T-helper 1 cell treated with Interleukin-12 subunit alpha and Interleukin-12 subunit beta and Interleukin-4 antibody, amounts not matched to agents 30 μg/mL and 1 μg/mL, for 36 hours (primary cell): ENCODE data around the gene UBE2I.

ENCODE experiments used
- H3K27ac Mint-ChIP-seq: one replicate; pipeline ENCODE4 v1.8.0; 2021; ENCODE audit warnings: mild to moderate bottlenecking, mixed read lengths
- H3K27me3 Mint-ChIP-seq: one replicate; pipeline ENCODE4 v1.8.0; 2021; ENCODE audit warnings: low read depth, mixed read lengths
- H3K36me3 Mint-ChIP-seq: one replicate; pipeline ENCODE4 v1.8.0; 2021; ENCODE audit warnings: low read depth, mixed read lengths
- H3K4me1 Mint-ChIP-seq: one replicate; pipeline ENCODE4 v1.8.0; 2021; ENCODE audit warnings: low read depth, mixed read lengths
- H3K4me3 Mint-ChIP-seq: one replicate; pipeline ENCODE4 v1.8.0; 2021; ENCODE audit warnings: mild to moderate bottlenecking, moderate library complexity, mixed read lengths
- H3K9me3 Mint-ChIP-seq: one replicate; pipeline ENCODE4 v1.8.0; 2021; ENCODE audit warnings: mixed read lengths

UBE2I gene

DNA sequence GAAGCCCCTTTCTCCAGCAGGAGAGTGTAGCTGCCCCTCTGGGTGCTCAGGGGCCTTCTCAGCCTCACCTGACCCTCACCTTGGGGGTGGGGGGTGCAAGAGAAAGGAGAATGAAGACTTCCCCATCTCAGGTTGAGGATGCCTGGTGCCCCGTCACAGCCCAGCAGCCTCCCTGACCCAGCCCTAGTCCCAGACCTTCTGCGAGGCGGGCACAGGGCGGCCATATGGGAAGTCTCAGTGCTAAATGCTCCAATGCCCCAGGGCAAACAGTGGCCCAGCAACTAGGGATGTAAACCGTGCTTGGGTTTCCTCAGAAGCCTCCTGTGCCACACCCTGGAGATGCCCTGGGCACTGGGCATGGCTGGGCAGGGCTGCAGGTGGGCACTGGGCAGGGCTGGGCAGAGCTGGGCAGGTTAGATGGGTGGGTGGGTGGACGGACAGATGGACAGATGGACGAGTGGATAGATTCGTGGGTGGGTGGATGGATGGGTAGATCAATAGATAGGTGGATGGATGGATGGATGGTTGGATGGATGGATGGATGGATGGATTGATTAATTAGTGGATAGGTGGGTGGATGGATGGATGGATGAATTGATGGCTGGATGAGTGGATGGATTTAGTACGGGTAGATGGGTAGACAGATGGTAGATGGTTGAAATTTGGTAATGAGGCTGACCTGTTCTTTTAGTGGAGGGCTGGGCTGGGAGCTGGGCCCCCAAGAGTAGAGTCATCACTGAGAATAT is 36.8 kb upstream of the UBE2I start:
- Mint-ChIP-seq H3K36me3 (no peaks in the 10 kb centered on the region), H3K9me3 (no peaks in the 10 kb centered on the region), H3K4me3 (no peak overlapping the region), H3K4me1 (no peaks in the 10 kb centered on the region), H3K27me3 (no peaks in the 10 kb centered on the region), H3K27ac (no peak overlapping the region)

DNA sequence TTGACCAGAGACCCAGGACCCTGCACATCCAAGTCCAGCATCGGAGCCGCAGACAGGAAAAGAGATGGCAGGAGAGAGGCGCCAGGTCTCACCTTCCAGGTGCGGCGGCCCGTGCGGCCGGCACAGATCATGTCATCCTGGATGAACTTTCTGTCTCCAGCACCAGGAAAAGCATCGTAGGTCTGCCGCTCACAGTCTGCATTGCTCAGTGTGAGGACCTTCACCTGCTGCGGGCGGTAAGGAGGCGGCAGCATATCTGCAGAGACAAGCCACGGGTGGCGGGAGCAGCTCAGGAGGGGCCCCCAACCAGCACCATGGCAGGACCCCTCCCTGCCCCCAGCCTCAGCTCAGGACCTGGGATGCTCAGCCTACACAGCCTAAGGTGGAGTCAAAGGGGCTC is 35.6 kb upstream of the UBE2I start:
- Mint-ChIP-seq H3K4me1 (no peaks in the 10 kb centered on the region), H3K4me3 (no peak overlapping the region), H3K27ac (no peak overlapping the region), H3K36me3 (no peaks in the 10 kb centered on the region), H3K9me3 (no peaks in the 10 kb centered on the region), H3K27me3 (no peaks in the 10 kb centered on the region)

DNA sequence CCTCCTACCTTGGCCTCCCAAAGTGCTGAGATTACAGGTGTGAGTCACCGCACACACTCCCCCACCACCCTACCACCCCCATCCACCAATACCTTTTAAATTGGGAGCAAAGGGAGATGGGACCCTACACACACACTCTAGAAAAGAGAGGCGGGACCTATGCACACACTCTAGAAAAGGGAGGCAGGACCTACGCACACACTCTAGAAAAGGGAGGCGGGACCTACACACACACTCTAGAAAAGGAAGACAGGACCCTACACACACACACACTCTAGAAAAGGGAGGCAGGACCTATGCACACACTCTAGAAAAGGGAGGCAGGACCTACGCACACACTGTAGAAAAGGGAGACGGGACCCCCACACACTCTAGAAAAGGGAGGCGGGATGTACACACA is 34.7 kb upstream of the UBE2I start:
- Mint-ChIP-seq H3K4me1 (no peaks in the 10 kb centered on the region), H3K27me3 (no peaks in the 10 kb centered on the region), H3K27ac (no peak overlapping the region), H3K9me3 (no peaks in the 10 kb centered on the region), H3K4me3 (no peak overlapping the region), H3K36me3 (no peaks in the 10 kb centered on the region)

DNA sequence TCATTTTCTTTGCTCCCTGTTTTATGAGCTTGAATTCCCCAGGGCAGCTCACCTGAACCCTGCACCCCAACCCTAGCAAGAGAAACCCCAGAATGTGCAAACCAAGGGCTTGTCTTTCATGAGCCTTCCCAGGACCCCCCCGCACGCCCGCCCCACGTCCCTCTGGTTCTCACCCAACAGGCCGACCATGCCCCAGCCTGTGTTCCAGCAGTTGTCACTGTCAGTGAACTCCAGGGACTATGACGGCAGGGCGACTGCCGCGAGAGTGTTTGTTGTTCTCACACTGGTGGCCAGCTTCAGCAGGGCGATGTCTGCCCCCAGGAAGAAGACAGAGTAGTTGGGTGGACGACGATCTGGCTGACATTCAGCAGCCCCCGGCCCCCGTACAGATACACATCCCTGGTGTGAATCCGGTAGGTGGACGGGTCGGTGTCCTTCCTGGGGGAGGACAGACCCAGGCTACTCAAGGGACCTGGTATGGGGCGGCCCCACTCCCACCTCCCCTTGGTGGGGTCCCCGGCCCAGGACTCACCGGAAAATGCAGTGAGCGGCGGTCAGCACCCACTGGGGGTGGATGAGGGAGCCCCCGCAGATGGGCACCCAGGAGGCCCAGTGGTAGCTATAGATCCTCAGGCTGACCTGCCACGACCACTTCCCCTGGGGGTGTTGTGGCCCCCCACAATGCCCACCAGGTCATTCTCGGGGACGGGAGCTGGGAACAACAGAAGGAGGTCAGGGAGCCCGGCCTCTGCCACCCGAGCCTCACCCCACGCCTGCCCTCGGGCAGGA is 33.5 kb upstream of the UBE2I start:
- H3K4me1 Mint-ChIP-seq: no peaks in the 10 kb centered on the region
- H3K4me3 Mint-ChIP-seq: no peak overlapping the region
- H3K27ac Mint-ChIP-seq: no peak overlapping the region
- H3K9me3 Mint-ChIP-seq: no peaks in the 10 kb centered on the region
- no peaks in the 10 kb centered on the region for H3K27me3 Mint-ChIP-seq
- no peaks in the 10 kb centered on the region for H3K36me3 Mint-ChIP-seq

DNA sequence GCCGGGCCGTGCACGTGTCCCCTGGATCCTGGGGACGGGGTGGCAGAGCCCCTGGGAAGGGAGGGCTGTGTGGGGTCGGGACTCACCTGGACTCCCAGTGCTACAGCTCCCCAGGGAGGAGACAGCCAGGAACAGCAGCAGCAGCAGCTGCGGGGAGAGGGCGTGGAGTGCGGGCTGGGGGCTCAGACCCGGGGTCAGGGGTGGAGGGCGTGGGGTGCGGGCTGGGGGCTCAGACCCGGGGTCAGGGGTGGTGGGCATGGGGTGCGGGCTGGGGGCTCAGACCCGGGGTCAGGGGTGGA is 32.9 kb upstream of the UBE2I start:
- H3K9me3 Mint-ChIP-seq: no peaks in the 10 kb centered on the region
- H3K27me3 Mint-ChIP-seq: no peaks in the 10 kb centered on the region
- H3K36me3 Mint-ChIP-seq: no peaks in the 10 kb centered on the region
- no peak overlapping the region for H3K27ac Mint-ChIP-seq
- no peaks in the 10 kb centered on the region for H3K4me1 Mint-ChIP-seq
- no peak overlapping the region for H3K4me3 Mint-ChIP-seq

DNA sequence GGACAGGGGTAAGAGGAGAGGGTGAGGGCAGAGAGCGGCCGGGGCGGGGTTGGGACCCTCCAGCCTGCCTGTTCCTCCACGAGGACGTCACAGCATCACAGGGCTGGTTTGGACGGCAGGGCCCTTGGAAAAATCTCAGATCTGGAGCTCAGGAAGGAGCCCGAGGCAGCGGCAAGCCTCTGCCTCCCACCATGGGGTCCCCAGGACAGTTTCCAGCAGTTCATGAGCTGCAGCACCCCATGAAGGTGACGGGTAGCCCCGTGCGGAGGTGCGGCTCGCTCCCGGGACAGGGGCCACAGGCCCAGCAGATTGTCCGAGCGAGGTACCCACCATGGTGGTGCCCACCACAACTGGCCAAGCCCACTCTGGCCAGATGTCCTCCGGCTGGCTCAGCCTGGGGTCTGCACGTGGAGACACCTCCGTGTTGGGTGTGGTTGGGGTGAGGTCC is 32.3 kb upstream of the UBE2I start:
- H3K27me3 Mint-ChIP-seq: no peaks in the 10 kb centered on the region
- no peaks in the 10 kb centered on the region for H3K9me3 Mint-ChIP-seq

DNA sequence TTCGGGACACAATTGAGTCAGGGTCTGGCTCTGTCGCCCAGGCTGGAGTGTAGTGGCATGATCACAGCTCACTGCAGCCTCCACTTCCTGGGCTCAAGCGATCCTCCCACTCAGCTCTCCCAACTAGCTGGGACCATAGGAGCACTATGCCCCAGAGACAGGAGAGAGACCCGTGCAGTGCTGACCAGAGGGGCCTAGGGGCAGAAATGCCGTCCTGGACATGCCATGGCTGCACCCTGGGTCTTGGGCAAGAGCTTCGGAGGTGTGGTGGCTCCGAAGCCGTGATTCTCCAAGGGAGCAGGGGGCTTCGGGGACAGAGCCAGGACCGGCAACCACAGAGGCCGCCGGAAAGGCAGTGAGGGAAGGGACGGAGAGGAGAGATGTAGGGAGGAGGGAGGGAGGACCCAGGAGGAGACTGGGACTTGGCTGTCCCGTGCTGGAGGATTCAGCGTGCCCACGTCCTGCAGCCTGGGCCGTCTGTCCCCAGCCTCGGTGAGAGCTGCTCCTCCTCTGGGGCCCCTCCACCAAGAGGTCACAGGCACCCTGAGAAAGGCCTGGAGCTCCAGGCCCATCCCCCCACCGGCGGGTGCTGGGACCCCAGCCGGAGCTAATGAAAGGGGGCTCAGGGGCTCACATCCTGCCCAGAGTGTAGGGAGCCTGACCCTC is 31.7 kb upstream of the UBE2I start:
- Mint-ChIP-seq H3K27ac (no peak overlapping the region), H3K4me1 (no peaks in the 10 kb centered on the region), H3K27me3 (no peaks in the 10 kb centered on the region)

More for the DNA sequence above, 32.3 kb upstream of the UBE2I start:
- H3K4me1 Mint-ChIP-seq: no peaks in the 10 kb centered on the region
- no peak overlapping the region for H3K27ac Mint-ChIP-seq
- H3K4me3 Mint-ChIP-seq: no peak overlapping the region
- no peaks in the 10 kb centered on the region for H3K36me3 Mint-ChIP-seq

DNA sequence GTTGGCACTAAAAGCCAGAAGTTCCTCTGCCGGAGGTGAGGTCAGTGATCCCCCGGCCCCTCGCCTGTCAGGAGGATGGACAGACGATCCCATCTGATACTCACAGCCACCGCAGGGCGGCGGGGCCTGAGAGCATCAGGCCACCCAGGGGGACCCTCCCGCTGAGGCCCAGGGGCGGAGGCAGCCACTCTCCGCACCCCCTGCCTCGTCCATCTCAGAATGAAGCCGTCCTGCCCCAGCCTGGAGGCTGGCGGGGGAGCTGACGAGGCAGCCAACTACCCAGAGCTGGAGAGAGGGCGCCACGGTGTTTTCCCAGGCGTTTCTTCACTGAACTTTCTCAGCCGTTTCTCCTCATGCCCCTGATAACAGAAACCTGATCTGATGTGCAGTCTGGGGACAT is 31.0 kb upstream of the UBE2I start:
- H3K9me3 Mint-ChIP-seq: no peaks in the 10 kb centered on the region

More for the DNA sequence above, 31.7 kb upstream of the UBE2I start:
- Mint-ChIP-seq H3K9me3 (no peaks in the 10 kb centered on the region), H3K36me3 (no peaks in the 10 kb centered on the region), H3K4me3 (no peak overlapping the region)

DNA sequence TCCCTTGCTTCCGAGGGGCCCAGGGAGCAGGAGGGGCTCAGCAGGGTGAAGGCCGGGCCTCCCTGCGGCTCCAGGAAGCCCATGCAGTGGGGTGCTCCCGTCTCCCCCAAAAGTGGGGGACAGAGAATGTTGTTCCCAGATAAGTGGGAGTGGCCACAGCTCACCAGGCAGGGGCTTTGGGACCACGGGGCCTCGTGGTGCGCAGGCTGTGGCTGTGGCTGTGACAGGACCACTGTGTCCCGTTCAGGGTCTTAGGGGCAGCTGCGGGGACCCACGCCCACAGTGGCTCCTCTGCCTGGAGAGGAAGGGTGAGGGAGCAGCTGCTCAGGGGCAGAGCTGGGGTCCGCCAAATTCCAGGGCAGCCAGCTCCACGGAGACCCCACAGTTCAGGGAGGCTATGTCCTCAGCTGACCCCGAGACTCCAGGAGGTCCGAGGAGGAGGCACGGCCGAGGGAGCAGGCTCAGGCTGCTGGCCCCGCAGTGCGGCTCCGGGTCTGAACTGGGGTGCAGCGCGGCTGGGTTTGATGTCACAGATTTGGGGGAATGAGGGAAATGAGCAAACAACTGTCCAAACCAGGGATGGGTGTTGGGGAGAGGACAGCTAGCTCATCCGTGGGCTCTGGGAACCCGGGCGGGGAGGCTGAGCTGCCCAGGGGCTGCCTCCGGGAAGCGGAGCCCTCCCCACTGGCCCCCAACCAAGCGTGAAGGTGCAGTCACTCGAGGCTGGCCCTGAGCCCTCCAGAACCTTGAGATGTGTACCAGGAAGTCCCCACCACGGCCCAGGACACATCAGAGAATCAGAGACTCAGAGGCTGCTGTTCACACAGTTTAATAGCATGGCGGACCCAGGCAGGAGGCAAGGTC is 30.1 kb upstream of the UBE2I start:
- Mint-ChIP-seq H3K36me3 (no peaks in the 10 kb centered on the region), H3K4me1 (no peaks in the 10 kb centered on the region), H3K27ac (no peak overlapping the region), H3K4me3 (no peak overlapping the region), H3K9me3 (no peaks in the 10 kb centered on the region), H3K27me3 (no peaks in the 10 kb centered on the region)

More for the DNA sequence above, 31.0 kb upstream of the UBE2I start:
- H3K4me1 Mint-ChIP-seq: no peaks in the 10 kb centered on the region
- H3K36me3 Mint-ChIP-seq: no peaks in the 10 kb centered on the region
- no peak overlapping the region for H3K27ac Mint-ChIP-seq
- no peak overlapping the region for H3K4me3 Mint-ChIP-seq
- H3K27me3 Mint-ChIP-seq: no peaks in the 10 kb centered on the region

DNA sequence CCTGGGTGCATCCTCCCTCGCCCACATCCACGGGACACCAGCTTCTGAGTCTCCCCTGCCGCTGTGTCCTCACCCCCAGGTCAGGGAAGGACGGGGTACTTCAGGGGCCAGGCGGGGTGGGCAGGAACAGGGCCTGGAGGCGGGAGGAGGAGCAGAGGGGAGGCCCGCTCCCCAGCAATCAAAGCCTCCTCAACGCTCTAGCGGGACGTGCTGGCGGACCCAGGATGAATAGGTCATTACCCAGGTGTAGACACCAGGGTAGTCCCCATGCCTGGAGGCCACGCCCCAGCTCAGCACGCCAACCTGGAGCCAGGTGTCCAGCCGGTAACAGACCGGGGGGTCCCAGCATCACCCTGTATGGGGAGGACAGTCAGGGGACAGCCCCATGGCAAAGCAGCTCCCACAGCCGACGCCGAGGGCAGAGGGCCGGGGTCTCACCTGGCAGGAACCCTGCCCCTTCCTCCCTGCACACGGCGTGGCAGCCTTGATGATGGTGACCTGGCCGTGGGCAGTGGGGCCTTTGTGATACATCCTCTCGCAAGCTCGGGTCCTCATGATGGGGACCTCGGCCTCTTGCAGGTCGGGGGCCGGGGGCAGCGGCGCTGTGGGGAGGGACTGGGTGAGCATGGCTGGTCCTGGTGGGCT is 29.4 kb upstream of the UBE2I start:
- H3K9me3 Mint-ChIP-seq: no peaks in the 10 kb centered on the region
- no peaks in the 10 kb centered on the region for H3K27me3 Mint-ChIP-seq
- no peak overlapping the region for H3K27ac Mint-ChIP-seq
- no peak overlapping the region for H3K4me3 Mint-ChIP-seq
- no peaks in the 10 kb centered on the region for H3K4me1 Mint-ChIP-seq
- H3K36me3 Mint-ChIP-seq: no peaks in the 10 kb centered on the region

DNA sequence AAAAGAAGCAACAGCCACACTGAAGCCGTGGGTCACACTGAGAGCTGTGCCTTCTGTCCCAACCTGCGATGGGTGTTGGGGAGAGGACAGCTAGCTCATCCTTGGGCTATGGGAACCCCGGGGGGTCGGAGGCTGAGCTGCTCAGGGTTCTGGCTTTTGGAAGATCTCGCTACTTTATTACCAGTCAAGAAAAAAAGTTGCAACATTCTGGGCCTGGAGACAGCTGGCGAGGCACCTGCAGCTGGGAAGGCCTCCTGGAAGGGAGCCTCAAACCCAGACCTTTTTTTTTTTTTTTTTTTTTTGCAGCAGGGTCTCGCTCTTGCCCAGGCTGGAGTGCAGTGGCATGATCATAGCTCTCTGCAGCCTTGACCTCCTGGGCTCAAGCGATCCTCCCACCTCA is 28.7 kb upstream of the UBE2I start:
- H3K9me3 Mint-ChIP-seq: no peaks in the 10 kb centered on the region
- H3K27me3 Mint-ChIP-seq: no peaks in the 10 kb centered on the region
- H3K4me1 Mint-ChIP-seq: no peaks in the 10 kb centered on the region
- no peak overlapping the region for H3K27ac Mint-ChIP-seq
- H3K4me3 Mint-ChIP-seq: no peak overlapping the region
- H3K36me3 Mint-ChIP-seq: no peaks in the 10 kb centered on the region

DNA sequence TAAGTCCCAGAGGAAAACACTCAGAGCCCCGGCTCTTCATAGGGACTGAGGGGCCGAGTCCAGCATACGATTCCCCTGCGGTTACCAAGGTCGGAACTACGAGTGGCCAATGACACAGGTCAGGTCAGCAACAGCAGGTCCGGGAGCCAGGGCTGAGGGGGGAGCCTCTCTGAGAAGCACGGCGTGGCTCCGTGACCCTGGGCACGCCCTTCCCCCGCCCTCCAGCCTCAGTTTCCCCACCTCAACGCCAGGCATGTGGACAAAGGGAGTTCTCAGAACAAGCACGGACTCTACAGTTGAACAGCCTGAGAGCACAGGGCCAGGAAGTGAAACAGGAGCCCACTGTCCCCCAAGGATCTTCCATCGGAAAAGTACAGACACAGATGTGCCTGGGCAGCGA is 27.9 kb upstream of the UBE2I start:
- no peaks in the 10 kb centered on the region for H3K4me1 Mint-ChIP-seq
- no peak overlapping the region for H3K4me3 Mint-ChIP-seq
- H3K9me3 Mint-ChIP-seq: no peaks in the 10 kb centered on the region
- H3K27ac Mint-ChIP-seq: no peak overlapping the region
- H3K36me3 Mint-ChIP-seq: no peaks in the 10 kb centered on the region
- no peaks in the 10 kb centered on the region for H3K27me3 Mint-ChIP-seq

DNA sequence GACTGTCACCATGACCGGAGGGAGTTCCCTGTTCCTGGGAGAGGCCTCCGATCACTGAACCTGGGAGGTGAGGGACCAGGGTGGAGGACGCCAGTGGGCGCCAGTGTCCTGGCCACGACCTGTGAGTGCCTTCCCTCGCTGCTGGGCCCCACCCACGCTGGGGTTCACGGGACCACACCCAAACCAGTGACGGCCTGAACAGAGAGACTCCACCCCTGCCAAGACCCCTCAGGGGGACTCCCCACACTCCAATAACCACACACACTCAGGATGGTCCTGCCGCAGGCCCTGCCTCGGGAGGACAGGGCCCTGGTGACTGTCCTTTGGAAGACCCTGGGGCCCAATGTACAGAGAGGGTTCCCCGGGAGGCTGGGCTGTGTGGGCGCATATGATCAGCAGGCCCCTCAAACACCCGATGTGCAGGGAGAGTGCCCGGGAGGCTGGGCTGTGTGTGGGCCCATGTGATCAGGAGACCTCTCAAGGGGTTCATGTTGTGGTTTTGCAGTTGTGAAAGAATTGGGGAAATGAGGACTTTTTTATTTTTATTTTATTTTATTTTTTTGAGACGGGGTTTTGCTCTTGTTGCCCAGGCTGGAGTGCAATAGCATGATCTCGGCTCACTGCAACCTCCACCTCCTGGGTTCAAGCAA is 27.0 kb upstream of the UBE2I start:
- H3K9me3 Mint-ChIP-seq: no peaks in the 10 kb centered on the region
- no peak overlapping the region for H3K4me3 Mint-ChIP-seq
- no peaks in the 10 kb centered on the region for H3K27me3 Mint-ChIP-seq
- H3K36me3 Mint-ChIP-seq: no peaks in the 10 kb centered on the region
- H3K4me1 Mint-ChIP-seq: no peaks in the 10 kb centered on the region
- no peak overlapping the region for H3K27ac Mint-ChIP-seq
